Measurements from ENCODE around the gene FBXL2.
"Not testable (repeated sequence)": the region's sequence is repeated elsewhere in the genome, so short reads cannot be mapped to it uniquely, and the experiment has no call there.

FBXL2 gene

DNA sequence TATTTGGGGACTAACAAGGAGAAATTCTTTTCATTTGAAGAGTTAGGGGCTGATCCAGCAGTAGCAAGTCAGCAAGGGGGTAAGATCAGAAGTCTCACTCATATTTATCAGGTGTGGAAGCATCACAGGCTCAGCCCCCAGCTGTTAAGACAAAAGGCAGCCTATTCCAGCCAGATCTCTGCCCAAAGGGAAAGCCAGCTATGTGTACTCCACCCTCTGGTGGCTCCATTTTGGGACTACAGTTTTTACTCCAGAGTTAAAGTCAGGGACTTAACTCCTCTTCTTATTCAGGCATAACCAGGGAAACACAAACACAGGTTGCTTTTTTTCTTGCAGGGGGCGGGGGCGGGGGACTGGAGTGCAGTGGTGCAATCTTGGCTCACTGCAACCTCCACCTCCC, 143.7 kb downstream of the FBXL2 start:
- DNase-seq (ENCODE audit: low read depth), result no peak
- no peak overlapping the region for H3K4me3 ChIP-seq (ENCODE audit: low read depth, low read length)

- no peak overlapping the region for H3K4me3 ChIP-seq (ENCODE audit: low read depth, low read length)
- DNase-seq (ENCODE audit: low read depth), result no peak
Observed at GRCh38 chr3:33424606-33425452, 147.6 kb downstream of the FBXL2 start.

DNA sequence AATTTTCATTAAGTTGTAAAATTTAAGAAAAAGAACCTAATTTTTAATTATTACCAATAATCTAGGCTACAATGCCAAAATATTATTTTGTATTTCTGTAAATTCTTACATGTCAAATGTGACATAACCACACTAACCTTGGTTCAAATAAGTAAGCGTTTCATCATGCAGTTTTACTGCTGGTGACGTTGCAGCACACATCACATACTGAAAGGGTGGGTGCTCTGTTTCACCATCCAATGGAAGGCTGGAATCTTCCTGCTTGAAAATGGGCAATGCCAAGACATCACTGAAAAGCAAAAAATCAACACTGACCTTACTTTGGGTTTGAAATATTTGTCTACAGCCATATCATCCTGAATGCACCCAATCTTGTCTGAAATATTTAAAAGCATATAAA, 148.2 kb downstream of the FBXL2 start:
- DNase-seq (ENCODE audit: low read depth), result no peak
- H3K4me3 ChIP-seq (ENCODE audit: low read depth, low read length), result no peak overlapping the region

DNA sequence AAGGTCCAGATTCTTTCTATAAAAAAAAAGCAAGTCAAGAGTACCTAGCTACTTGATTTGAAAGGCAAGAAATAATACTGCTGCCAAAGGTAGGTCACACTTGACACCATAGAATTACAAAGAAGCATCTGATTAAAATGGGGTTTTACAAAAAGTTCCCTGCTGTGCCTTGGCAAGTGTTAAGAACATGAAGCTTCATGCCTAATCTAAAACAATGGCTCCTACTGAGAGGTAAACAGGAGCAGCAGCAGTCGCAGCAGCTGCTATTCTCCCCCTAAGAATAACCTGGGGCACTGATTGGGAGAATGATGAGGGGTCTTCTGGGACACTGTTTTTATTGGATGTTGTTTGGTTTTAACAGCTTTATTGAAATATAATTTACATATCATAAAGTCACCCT, 148.8 kb downstream of the FBXL2 start:
- no peak for DNase-seq (ENCODE audit: low read depth)
- no peak overlapping the region for H3K4me3 ChIP-seq (ENCODE audit: low read depth, low read length)

DNA sequence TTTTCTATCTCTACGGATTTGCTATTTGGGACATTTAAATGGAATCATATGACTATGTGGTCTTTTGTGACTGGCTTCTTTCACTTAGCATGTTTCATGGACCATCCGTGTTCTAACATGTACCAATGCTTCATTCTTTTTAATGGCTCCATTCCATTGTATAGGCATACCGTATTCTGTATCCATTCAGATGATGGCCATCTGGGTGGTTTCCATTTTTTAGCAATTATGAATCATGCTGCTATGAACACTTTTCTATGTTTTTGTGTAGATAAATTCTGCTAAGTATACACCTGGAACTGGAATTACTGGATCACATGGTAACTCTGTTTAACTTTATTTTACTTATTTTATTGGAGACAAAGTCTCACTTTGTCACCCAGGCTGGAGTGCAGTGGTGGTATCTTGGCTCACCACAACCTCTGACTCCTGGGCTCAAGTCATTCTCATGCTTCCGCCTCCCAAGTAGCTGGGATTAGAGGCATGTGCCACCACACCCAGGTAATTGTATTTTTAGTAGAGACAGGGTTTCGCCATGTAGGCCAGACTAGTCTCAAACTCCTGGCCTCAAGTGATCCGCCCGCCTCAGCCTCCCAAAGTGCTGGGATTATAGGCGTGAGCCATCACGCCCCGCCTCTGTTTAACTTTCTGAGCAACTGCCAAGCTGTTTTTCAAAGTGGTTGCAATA, 149.5 kb downstream of the FBXL2 start:
- DNase-seq (ENCODE audit: low read depth), result no peak
- no peak overlapping the region for H3K4me3 ChIP-seq (ENCODE audit: low read depth, low read length)

GRCh38 chr3:33428734-33429133, 151.5 kb downstream of the FBXL2 start:
- H3K4me3 ChIP-seq (ENCODE audit: low read depth, low read length), result no peak overlapping the region
- no peak for DNase-seq (ENCODE audit: low read depth)

DNA sequence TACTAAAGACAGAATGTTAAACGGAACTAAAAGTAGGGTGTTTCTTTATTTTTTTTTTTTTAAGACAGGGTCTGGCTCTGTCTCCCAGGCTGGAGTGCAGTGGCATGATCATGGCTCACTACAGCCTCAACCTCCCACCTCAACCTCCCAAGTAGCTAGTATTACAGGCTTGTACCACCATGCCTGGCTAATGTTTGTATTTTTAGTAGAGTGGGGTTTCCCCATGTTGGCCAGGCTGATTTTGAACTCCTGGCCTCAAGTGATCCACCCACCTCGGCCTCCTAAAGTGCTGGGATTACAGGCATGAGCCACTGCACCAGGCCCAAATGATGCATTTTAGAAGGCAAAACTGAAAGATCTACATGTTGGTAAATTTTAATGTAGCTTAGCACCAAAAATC, 152.1 kb downstream of the FBXL2 start:
- DNase-seq (ENCODE audit: low read depth); H3K4me3 ChIP-seq (ENCODE audit: low read depth, low read length): not testable (repeated sequence)

GRCh38 chr3:33430061-33430460, 152.8 kb downstream of the FBXL2 start:
- DNase-seq (ENCODE audit: low read depth), result no peak
- no peak overlapping the region for H3K4me3 ChIP-seq (ENCODE audit: low read depth, low read length)

- H3K4me3 ChIP-seq (ENCODE audit: low read depth, low read length), result no peak overlapping the region
- no peak for DNase-seq (ENCODE audit: low read depth)
Observed at GRCh38 chr3:33430571-33430970, 153.3 kb downstream of the FBXL2 start.

DNA sequence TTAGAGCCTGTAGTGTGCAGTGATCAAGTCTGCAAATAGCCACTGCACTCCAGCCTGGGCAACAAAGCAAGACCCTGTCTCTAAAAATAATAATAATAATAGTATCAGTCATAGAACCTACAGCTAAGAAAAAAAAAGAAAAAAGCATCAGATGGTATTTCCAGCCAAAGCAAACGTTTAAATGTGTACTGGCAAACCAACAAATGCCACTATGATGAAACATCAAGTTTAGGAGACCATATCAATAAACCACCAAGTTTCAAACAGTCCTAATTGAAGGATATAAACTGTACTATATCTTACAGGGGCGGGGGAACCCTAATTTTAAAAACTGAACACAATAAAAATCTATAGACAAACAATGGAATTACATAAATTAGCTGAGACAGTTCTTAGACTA, 156.6 kb downstream of the FBXL2 start:
- H3K4me3 ChIP-seq (ENCODE audit: low read depth, low read length), result no peak overlapping the region
- DNase-seq (ENCODE audit: low read depth), result no peak
